ENCODE measurements around the gene FARS2.
"Not testable (repeated sequence)": the region's sequence is repeated elsewhere in the genome, so short reads cannot be mapped to it uniquely, and the experiment has no call there.

FARS2 gene

GRCh38 chr6:5670811-5671561, 409.7 kb downstream of the FARS2 start:
- DNase-seq (ENCODE audit: low read depth), result no peak

GRCh38 chr6:5671601-5672559, 410.6 kb downstream of the FARS2 start:
- no peak for DNase-seq (ENCODE audit: low read depth)

GRCh38 chr6:5672581-5673011, 411.3 kb downstream of the FARS2 start:
- no peak for DNase-seq (ENCODE audit: low read depth)

- DNase-seq (ENCODE audit: low read depth), result no peak
These were observed 411.9 kb downstream of the FARS2 start for GRCh38 chr6:5673019-5673790.

- no peak for DNase-seq (ENCODE audit: low read depth)
These were observed 412.8 kb downstream of the FARS2 start for GRCh38 chr6:5674141-5674540.

- DNase-seq (ENCODE audit: low read depth), result no peak
These were observed 413.4 kb downstream of the FARS2 start for GRCh38 chr6:5674721-5675120.

GRCh38 chr6:5676701-5677100, 415.4 kb downstream of the FARS2 start:
- no peak for DNase-seq (ENCODE audit: low read depth)

- DNase-seq (ENCODE audit: low read depth), result no peak
These were observed 416.1 kb downstream of the FARS2 start for GRCh38 chr6:5677219-5678000.

- DNase-seq (ENCODE audit: low read depth), result no peak
These were observed 418.0 kb downstream of the FARS2 start for GRCh38 chr6:5679270-5679669.

GRCh38 chr6:5679691-5680090, 418.4 kb downstream of the FARS2 start:
- no peak for DNase-seq (ENCODE audit: low read depth)

- no peak for DNase-seq (ENCODE audit: low read depth)
These were observed 418.8 kb downstream of the FARS2 start for GRCh38 chr6:5680095-5680494.

- DNase-seq (ENCODE audit: low read depth), result no peak
These were observed 420.2 kb downstream of the FARS2 start for GRCh38 chr6:5681480-5681879.

- no peak for DNase-seq (ENCODE audit: low read depth)
These were observed 421.2 kb downstream of the FARS2 start for GRCh38 chr6:5682530-5682929.

- not testable (repeated sequence) for DNase-seq (ENCODE audit: low read depth)
These were observed 422.4 kb downstream of the FARS2 start for GRCh38 chr6:5683747-5684146.

- DNase-seq (ENCODE audit: low read depth), result no peak
These were observed 423.2 kb downstream of the FARS2 start for GRCh38 chr6:5684320-5685053.

GRCh38 chr6:5693225-5694145, 432.2 kb downstream of the FARS2 start:
- DNase-seq (ENCODE audit: low read depth), result no peak

- DNase-seq (ENCODE audit: low read depth), result no peak
These were observed 434.2 kb downstream of the FARS2 start for GRCh38 chr6:5695260-5696245.

- no peak for DNase-seq (ENCODE audit: low read depth)
These were observed 436.2 kb downstream of the FARS2 start for GRCh38 chr6:5697508-5697907.

All from stimulated activated CD8-positive, alpha-beta memory T cell treated with anti-CD3 and anti-CD28 coated beads, Interleukin-12 subunit alpha, Interleukin-12 subunit beta, amount 100 ng/mL, for 4 hours (primary cell).